GM12878 (cell line): ENCODE measurements around the gene FXYD6. TPM values are rescaled to one million over a fixed set of nuclear protein-coding genes. Genes with fewer than 3 reads are reported as not detected.

Experiments used
- ATAC-seq: fragments of 200-7000 bp; cut with Tn5 transposase; 3 replicates; pipeline ENCODE4 v1.9.1; 2020; ENCODE audit warnings: mild to moderate bottlenecking, moderate library complexity
- BruUV-seq: library from RNA; stranded (reverse); fragments of 400-500 nt; replicated peaks from 2 replicates; lab custom pipeline; 2021; lab: Mats Ljungman, UMichigan
- CTCF ChIA-PET: fragments of 300-600 bp; sonication (Branson Sonifier 250); formaldehyde crosslinking; extraction: SDS; loops from one replicate; lab custom pipeline; 2021; ENCODE audit warnings: inconsistent platforms; lab: Yijun Ruan, JAX
- POLR2A ChIA-PET: fragments of 350-600 bp; formaldehyde crosslinking; extraction: SDS; loops from one replicate; lab custom pipeline; 2021; ENCODE audit warnings: inconsistent platforms; lab: Charles Lee
- RAD21 ChIA-PET: fragments of 300-600 bp; sonication (Branson Sonifier 250); formaldehyde crosslinking; loops from one replicate; lab custom pipeline; 2023; ENCODE audit warnings: antibody characterized with exemption; ENCODE audit not compliant: unreplicated experiment; lab: Charles Lee
- SMC1A ChIA-PET: fragments of 300-600 bp; sonication (Branson Sonifier 250); formaldehyde crosslinking; loops from one replicate; lab custom pipeline; 2023; ENCODE audit not compliant: unreplicated experiment, uncharacterized antibody; lab: Charles Lee
- DNase-seq: peaks from one replicate; pipeline ENCODE4 v3.0.0-alpha.2; 2011; ENCODE audit warnings: low read depth, low spot score
- FAIRE-seq: peaks from 3 replicates; lab custom pipeline; 2011; peaks lifted over from hg19 to GRCh38; lab: Jason Lieb, UNC
- H2AFZ ChIP-seq: 2 replicates; pipeline ENCODE4 v1.6.0; 2011; ENCODE audit warnings: low read depth, low read length, control low read depth; ENCODE audit not compliant: control insufficient read depth
- H3K27ac ChIP-seq: 2 replicates; pipeline ENCODE4 v1.5.1; 2011; ENCODE audit warnings: control low read depth; ENCODE audit not compliant: control insufficient read depth, insufficient read depth
- H3K27me3 ChIP-seq, 2 experiments: replicated peaks in 1 of 2; 2 replicates each; pipeline versions ENCODE4 v1.6.0 to v1.6.1; 2011; ENCODE audit warnings: low read length in 1 of 2; ENCODE audit not compliant: control insufficient read depth in 2 of 2, insufficient read depth in 2 of 2
- H3K36me3 ChIP-seq, 2 experiments: 2 replicates each; pipeline ENCODE4 v1.5.1; 2011; ENCODE audit warnings: low read length in 1 of 2; ENCODE audit not compliant: control insufficient read depth in 2 of 2, insufficient read depth in 2 of 2
- H3K4me1 ChIP-seq: 2 replicates; pipeline ENCODE4 v1.6.1; 2011; ENCODE audit warnings: mild to moderate bottlenecking, low read length, moderate library complexity, mixed read lengths; ENCODE audit not compliant: control insufficient read depth, insufficient read depth
- H3K4me2 ChIP-seq: 2 replicates; pipeline ENCODE4 v1.6.0; 2011; ENCODE audit warnings: control low read depth; ENCODE audit not compliant: control insufficient read depth, insufficient read depth
- H3K4me3 ChIP-seq: fragments of 200-600 bp; sonication (generic); 2 replicates; pipeline ENCODE4 v1.5.1; 2016
- H3K79me2 ChIP-seq: 2 replicates; pipeline ENCODE4 v1.6.0; 2011; ENCODE audit warnings: low read length; ENCODE audit not compliant: control insufficient read depth, insufficient read depth
- H3K9ac ChIP-seq: 2 replicates; pipeline ENCODE4 v1.8.0; 2011; ENCODE audit warnings: low read length, control low read depth, mixed read lengths; ENCODE audit not compliant: control insufficient read depth, insufficient read depth
- H3K9me3 ChIP-seq: replicated peaks from 3 replicates; pipeline ENCODE4 v1.5.1; 2011; ENCODE audit warnings: mild to moderate bottlenecking, low read length; ENCODE audit not compliant: control insufficient read depth, insufficient read depth
- H4K20me1 ChIP-seq: 2 replicates; pipeline ENCODE4 v1.6.0; 2011; ENCODE audit not compliant: control insufficient read depth, insufficient read depth
- BACH1 ChIP-seq: fragments of 450-650 bp; IDR thresholded peaks from 2 replicates; pipeline ENCODE4 v1.6.1; 2017; ENCODE audit warnings: mild to moderate bottlenecking, borderline replicate concordance
- BRCA1 ChIP-seq: IDR thresholded peaks from 2 replicates; pipeline ENCODE4 v1.6.1; 2011; ENCODE audit warnings: low read depth, low read length, improper control_type of control experiment
- CHD4 ChIP-seq: fragments of 200-600 bp; sonication (generic); IDR thresholded peaks from 2 replicates; pipeline ENCODE4 v1.6.1; 2016; ENCODE audit warnings: mild to moderate bottlenecking
- CREM ChIP-seq: IDR thresholded peaks from 2 replicates; pipeline ENCODE4 v1.6.1; 2014; ENCODE audit warnings: antibody characterized with exemption, low read depth
- E2F4 ChIP-seq: IDR thresholded peaks from 2 replicates; pipeline ENCODE4 v1.6.1; 2012; ENCODE audit warnings: low read depth, low read length, improper control_type of control experiment
- ELK1 ChIP-seq: IDR thresholded peaks from 2 replicates; pipeline ENCODE4 v1.6.1; 2012; ENCODE audit warnings: low read depth, low read length, improper control_type of control experiment
- NFIC ChIP-seq: IDR thresholded peaks from 2 replicates; pipeline ENCODE4 v1.6.1; 2012; ENCODE audit warnings: low read depth, mild to moderate bottlenecking, inconsistent platforms, low read length, moderate library complexity
- NFXL1 ChIP-seq: fragments of 450-650 bp; IDR thresholded peaks from 2 replicates; pipeline ENCODE4 v1.6.1; 2017; ENCODE audit warnings: antibody characterized with exemption, mild to moderate bottlenecking, borderline replicate concordance
- NR2C1 ChIP-seq: fragments of 450-650 bp; IDR thresholded peaks from 2 replicates; pipeline ENCODE4 v1.6.1; 2017; ENCODE audit warnings: antibody characterized with exemption, mild to moderate bottlenecking, moderate library complexity
- PAX5 ChIP-seq: IDR thresholded peaks from 2 replicates; pipeline ENCODE4 v1.6.1; 2011; ENCODE audit warnings: low read depth, low read length, borderline replicate concordance
- POLR2AphosphoS5 ChIP-seq: IDR thresholded peaks from 2 replicates; pipeline ENCODE4 v1.6.1; 2011; ENCODE audit warnings: mild to moderate bottlenecking, low read length, inconsistent platforms
- RAD51 ChIP-seq: fragments of 450-650 bp; IDR thresholded peaks from 2 replicates; pipeline ENCODE4 v1.6.1; 2016; ENCODE audit warnings: moderate library complexity, mild to moderate bottlenecking, inconsistent platforms
- RB1 ChIP-seq: fragments of 450-650 bp; formaldehyde crosslinking; IDR thresholded peaks from 2 replicates; pipeline ENCODE4 v1.6.1; 2017; ENCODE audit warnings: mild to moderate bottlenecking, borderline replicate concordance
- RUNX3 ChIP-seq: IDR thresholded peaks from 2 replicates; pipeline ENCODE4 v1.6.1; 2012; ENCODE audit warnings: low read length, inconsistent platforms
- SIN3A ChIP-seq: IDR thresholded peaks from 2 replicates; pipeline ENCODE4 v1.6.1; 2012; ENCODE audit warnings: low read depth, low read length, improper control_type of control experiment
- SREBF1 ChIP-seq: IDR thresholded peaks from 2 replicates; pipeline ENCODE4 v1.6.1; 2012; ENCODE audit warnings: mild to moderate bottlenecking, low read length
- SREBF2 ChIP-seq: IDR thresholded peaks from 2 replicates; pipeline ENCODE4 v1.6.1; 2012; ENCODE audit warnings: mild to moderate bottlenecking, low read length
- TBL1XR1 ChIP-seq: IDR thresholded peaks from 2 replicates; pipeline ENCODE4 v1.6.1; 2012; ENCODE audit warnings: low read depth, low read length, improper control_type of control experiment
- ZNF592 ChIP-seq: fragments of 450-650 bp; IDR thresholded peaks from 2 replicates; pipeline ENCODE4 v1.6.1; 2017; ENCODE audit warnings: mild to moderate bottlenecking, moderate library complexity
- WGBS: methylation state at CpG from one replicate; pipeline ENCODE4 v1.1.6; 2016; ENCODE audit warnings: low lambda C conversion rate; ENCODE audit not compliant: insufficient replicate concordance, insufficient coverage; ENCODE audit errors: missing lambda C conversion rate; 5-methylcytosine and 5-hydroxymethylcytosine counted together
- in situ Hi-C: fragments of 300-500 bp; cut with MboI; formaldehyde crosslinking; loops from 9 replicates; pipeline ENCODE4 v1.14.3; 2018; ENCODE audit warnings: mixed read lengths
- intact Hi-C: fragments of 100-400 bp; cut with micrococcal nuclease; formaldehyde crosslinking; loops from one replicate; pipeline ENCODE4 v1.14.2; 2022; ENCODE audit not compliant: unreplicated experiment
- polyA plus RNA-seq, 11 experiments: library from polyadenylated mRNA; depleted of rRNA in 4 of 11; unstranded in 6 of 11; stranded (reverse) in 5 of 11; fragments of >200 nt; fragmentation: Nextera tagmentation in 4 of 11; fragmentation: Illumina TruSeq in 1 of 11; extraction: Ambion mirVana in 4 of 11; extraction: Trizol in 1 of 11; gene quantifications; 1 replicate in 1 of 11; 2 replicates in 10 of 11; pipeline versions ENCODE4 v1.2.1 to v1.2.3, GENCODE V29; 2011 to 2016; ENCODE audit warnings: inconsistent platforms in 2 of 11, missing spikeins in 2 of 11, low read depth in 1 of 11
- total RNA-seq, 4 experiments: library from RNA; depleted of rRNA in 3 of 4; stranded (reverse); fragments of >200 nt in 3 of 4; fragmentation: Illumina TruSeq in 1 of 4; extraction: Trizol in 1 of 4; gene quantifications; 2 replicates each; pipeline versions ENCODE4 v1.2.1 to v1.2.3, GENCODE V29; 2013 to 2021

The FXYD6 gene
- total and polyA plus RNA-seq, 10 of the 15 experiments (the other 5 are each of a cell fraction or from before 2014, with no cell fraction given): 0.09 to 2.0 (median 0.23) TPM; not detected in 2

GRCh38 chr11:117815262-117815803 is 61.1 kb downstream of the FXYD6 start:
- Histone ChIP-seq H3K36me3 (no peaks in the 10 kb centered on the region), H3K27me3 (no peaks in the 10 kb centered on the region), H3K4me2 (peak overlapping the region; percentile 90), H3K4me3 (peak overlapping the region; percentile 34; the same call in 1 of the 2 replicates), H3K9ac (peak overlapping the region; percentile 66), H3K27ac (peak overlapping the region; percentile 87), H3K79me2 (peaks cover 2% of the 10 kb centered on the region; the same call in 1 of the 2 replicates), H2AFZ (no peak overlapping the region; the same call in 1 of the 2 replicates), H3K9me3 (no peaks in the 10 kb centered on the region), H4K20me1 (no peaks in the 10 kb centered on the region), H3K4me1 (peaks cover 55% of the 10 kb centered on the region)
- RAD21 ChIA-PET: interaction anchor here (0.8 to 22.6 kb wide), 27 partner anchors 9 to 634 kb away, joined by 3 to 393 read pairs (median 6); partner anchors contain the start of genes FXYD2, IL10RA and TMPRSS13
- FAIRE-seq: peak; percentile 85
- peak; percentile 94 for DNase-seq
- in situ Hi-C loops (no loop called here), intact Hi-C loops (loop anchor here (1.0 to 10.0 kb wide), 5 partner anchors 208 to 1891 kb away; partner anchors contain the start of genes KMT2A, PCSK7 and RNF214)
- SMC1A ChIA-PET: interaction anchor here (0.7 to 11.7 kb wide), 26 partner anchors 10 to 389 kb away, joined by 3 to 318 read pairs (median 4); partner anchors contain the start of gene IL10RA
- under 1% methylated on average over 7 of the region's 7 CpGs for WGBS
- ATAC-seq: peak; percentile 72
- POLR2A ChIA-PET: interaction anchor here (0.5 to 4.8 kb wide), 15 partner anchors 7 to 636 kb away, joined by 3 to 47 read pairs (median 5); partner anchors contain the start of gene FXYD2
- CTCF ChIA-PET: interaction anchor here (0.7 to 16.0 kb wide), 24 partner anchors 7 to 620 kb away, joined by 3 to 503 read pairs (median 4); partner anchors contain the start of gene FXYD2
- BruUV-seq: no TSS peak
- TF ChIP-seq SIN3A (no peak), ELK1 (no peak), SREBF2 (no peak), BACH1 (peak; percentile 19), E2F4 (no peak), RUNX3 (peak; percentile 78), RB1 (no peak; the same call in 1 of the 2 replicates), NFXL1 (0 out of 2 replicates have a peak, but pooled peaks have one; percentile 43), POLR2AphosphoS5 (peak; percentile 80; the same call in 1 of the 2 replicates), CHD4 (no peak), TBL1XR1 (no peak), NFIC (peak; percentile 49; the same call in 1 of the 2 replicates), ZNF592 (peak; percentile 45; the same call in 1 of the 2 replicates), PAX5 (peak; percentile 70; the same call in 1 of the 2 replicates), SREBF1 (no peak), NR2C1 (no peak), RAD51 (no peak), CREM (peak; percentile 49), BRCA1 (no peak)
